Measurements from ENCODE around the gene TMEM132C.

TMEM132C gene

DNA sequence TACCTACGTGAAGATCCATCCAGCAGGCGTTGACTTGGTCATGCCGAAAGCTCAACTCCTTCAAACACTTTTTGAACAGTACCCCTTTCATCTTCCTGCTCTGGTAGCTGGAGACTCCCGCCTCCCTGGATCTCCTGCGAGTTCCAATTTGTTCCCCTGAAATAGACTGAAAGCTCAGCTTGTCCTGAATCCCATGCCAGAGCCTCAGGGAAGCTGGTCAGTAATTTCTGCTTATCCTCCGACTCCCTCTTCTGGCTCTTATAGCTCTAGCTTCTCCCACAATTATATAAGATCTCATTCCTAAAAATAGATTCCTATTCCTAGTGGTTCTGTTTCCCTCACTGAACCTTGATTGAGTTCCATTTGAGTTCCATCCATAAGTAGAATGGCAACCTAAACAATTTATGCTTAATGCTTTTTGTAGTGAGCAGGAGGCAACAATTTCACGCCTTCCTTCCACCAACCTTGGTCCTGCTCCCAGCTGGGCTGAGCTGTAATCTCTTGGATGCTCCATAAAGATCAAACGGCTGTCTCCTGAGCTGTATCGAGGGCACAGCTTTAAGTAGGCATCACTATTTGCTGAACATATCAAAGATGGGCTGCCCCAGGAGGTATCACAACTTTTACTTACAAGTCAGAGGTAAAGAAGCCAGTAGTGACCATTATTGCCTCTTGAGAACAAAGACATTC lies 8.0 kb upstream of the TMEM132C start:
- Histone ChIP-seq H3K27me3 (ENCODE audit: control insufficient read depth in 2 of 2, insufficient read depth in 2 of 2, low read length in 2 of 2) (no peaks in the 10 kb centered on the region), H3K4me3 (ENCODE audit: low read length in 2 of 2) (no peak overlapping the region), H3K4me1 (ENCODE audit: control insufficient read depth in 2 of 2, insufficient read depth in 2 of 2, low read length in 2 of 2) (no peaks in the 10 kb centered on the region), H3K27ac (ENCODE audit: low read depth in 2 of 2, low read length in 2 of 2) (no peak overlapping the region), H3K36me3 (ENCODE audit: control insufficient read depth in 2 of 2, insufficient read depth in 2 of 2, low read length in 2 of 2) (no peaks in the 10 kb centered on the region), H3K9ac (ENCODE audit: low read depth in 1 of 2, low read length in 2 of 2) (no peak overlapping the region), H3K9me3 (ENCODE audit: control insufficient read depth in 2 of 2, low read length in 2 of 2) (no peaks in the 10 kb centered on the region)

DNA sequence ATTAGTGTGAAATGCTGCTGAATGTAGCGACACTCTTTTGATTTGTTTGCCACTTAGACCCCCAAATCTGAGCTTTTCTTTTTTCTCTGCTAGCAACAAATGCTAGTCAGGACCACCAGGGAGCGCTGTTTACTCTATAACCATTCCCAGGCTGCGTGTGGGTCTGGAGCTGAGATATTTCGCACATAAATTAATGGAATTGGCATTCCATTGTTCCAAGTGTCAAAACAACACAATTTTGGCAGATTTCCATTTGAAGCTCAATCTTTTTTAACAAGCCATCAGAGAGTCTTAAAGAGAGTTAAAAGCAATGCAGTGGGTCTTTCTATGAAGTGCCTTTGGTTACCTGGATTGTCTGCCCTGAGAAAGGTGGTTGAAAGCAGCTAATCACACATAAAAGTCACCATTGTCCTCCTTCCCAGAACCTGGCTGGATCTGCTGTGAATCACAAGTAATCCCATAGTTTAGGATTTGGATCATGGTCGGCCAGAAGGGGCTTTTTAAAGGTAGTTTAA lies 7.4 kb upstream of the TMEM132C start:
- Histone ChIP-seq H3K9ac (ENCODE audit: low read depth in 1 of 2, low read length in 2 of 2) (no peak overlapping the region), H3K9me3 (ENCODE audit: control insufficient read depth in 2 of 2, low read length in 2 of 2) (no peaks in the 10 kb centered on the region), H3K4me1 (ENCODE audit: control insufficient read depth in 2 of 2, insufficient read depth in 2 of 2, low read length in 2 of 2) (no peaks in the 10 kb centered on the region), H3K27ac (ENCODE audit: low read depth in 2 of 2, low read length in 2 of 2) (no peak overlapping the region), H3K4me3 (ENCODE audit: low read length in 2 of 2) (no peak overlapping the region), H3K36me3 (ENCODE audit: control insufficient read depth in 2 of 2, insufficient read depth in 2 of 2, low read length in 2 of 2) (no peaks in the 10 kb centered on the region), H3K27me3 (ENCODE audit: control insufficient read depth in 2 of 2, insufficient read depth in 2 of 2, low read length in 2 of 2) (no peaks in the 10 kb centered on the region)

DNA sequence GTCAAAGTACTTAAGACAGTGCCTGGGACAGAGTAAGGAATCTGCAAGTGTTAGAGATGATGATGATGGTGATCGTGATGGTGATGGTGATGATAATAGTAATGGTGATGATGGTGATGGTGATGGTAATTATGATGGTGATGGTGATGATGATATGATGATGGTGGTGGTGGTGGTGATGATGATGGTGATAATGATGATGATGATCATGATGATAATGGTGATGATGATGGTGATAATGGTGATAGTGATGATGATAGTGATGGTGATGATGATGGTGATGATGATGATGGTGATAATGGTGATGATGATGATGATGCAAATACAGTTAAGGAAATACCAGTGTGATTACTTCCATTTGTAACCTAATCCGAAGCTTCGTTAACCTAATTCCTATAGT lies 5.2 kb upstream of the TMEM132C start:
- no peak overlapping the region for H3K4me3 ChIP-seq (ENCODE audit: low read length in 2 of 2)
- no peaks in the 10 kb centered on the region for H3K9me3 ChIP-seq (ENCODE audit: control insufficient read depth in 2 of 2, low read length in 2 of 2)
- H3K27me3 ChIP-seq (ENCODE audit: control insufficient read depth in 2 of 2, insufficient read depth in 2 of 2, low read length in 2 of 2) = peaks cover 5% of the 10 kb centered on the region in 2 donors
- H3K9ac ChIP-seq (ENCODE audit: low read depth in 1 of 2, low read length in 2 of 2) = no peak overlapping the region
- H3K36me3 ChIP-seq (ENCODE audit: control insufficient read depth in 2 of 2, insufficient read depth in 2 of 2, low read length in 2 of 2) = no peaks in the 10 kb centered on the region
- H3K4me1 ChIP-seq (ENCODE audit: control insufficient read depth in 2 of 2, insufficient read depth in 2 of 2, low read length in 2 of 2) = no peaks in the 10 kb centered on the region
- H3K27ac ChIP-seq (ENCODE audit: low read depth in 2 of 2, low read length in 2 of 2) = no peak overlapping the region

DNA sequence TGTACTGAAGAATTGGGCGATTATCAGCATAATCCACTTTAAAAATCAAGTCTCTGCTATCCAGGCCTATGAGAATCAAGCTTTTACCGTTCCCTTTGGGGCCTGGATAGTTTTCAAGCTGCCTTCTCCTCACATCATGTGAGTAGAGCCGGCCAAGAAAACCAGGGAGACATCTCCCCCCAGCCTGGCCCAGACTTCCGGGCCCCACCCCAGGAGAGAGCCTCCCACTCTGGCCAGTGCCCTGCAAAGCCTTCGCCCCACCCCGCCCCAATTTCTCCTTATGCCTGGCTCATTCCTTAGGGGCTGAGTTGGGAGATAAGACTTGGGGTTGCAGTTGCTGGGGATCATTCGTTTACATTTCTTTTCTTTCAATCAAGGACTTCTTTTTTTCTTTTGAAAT lies 1.4 kb upstream of the TMEM132C start:
- H3K4me3 ChIP-seq (ENCODE audit: low read length in 2 of 2) = no peak overlapping the region
- peaks cover 7 to 12% of the 10 kb centered on the region in 2 donors for H3K27me3 ChIP-seq (ENCODE audit: control insufficient read depth in 2 of 2, insufficient read depth in 2 of 2, low read length in 2 of 2)
- no peak overlapping the region for H3K9ac ChIP-seq (ENCODE audit: low read depth in 1 of 2, low read length in 2 of 2)
- H3K27ac ChIP-seq (ENCODE audit: low read depth in 2 of 2, low read length in 2 of 2) = no peak overlapping the region
- no peaks in the 10 kb centered on the region for H3K9me3 ChIP-seq (ENCODE audit: control insufficient read depth in 2 of 2, low read length in 2 of 2)
- no peaks in the 10 kb centered on the region for H3K36me3 ChIP-seq (ENCODE audit: control insufficient read depth in 2 of 2, insufficient read depth in 2 of 2, low read length in 2 of 2)
- H3K4me1 ChIP-seq (ENCODE audit: control insufficient read depth in 2 of 2, insufficient read depth in 2 of 2, low read length in 2 of 2) = no peaks in the 10 kb centered on the region

DNA sequence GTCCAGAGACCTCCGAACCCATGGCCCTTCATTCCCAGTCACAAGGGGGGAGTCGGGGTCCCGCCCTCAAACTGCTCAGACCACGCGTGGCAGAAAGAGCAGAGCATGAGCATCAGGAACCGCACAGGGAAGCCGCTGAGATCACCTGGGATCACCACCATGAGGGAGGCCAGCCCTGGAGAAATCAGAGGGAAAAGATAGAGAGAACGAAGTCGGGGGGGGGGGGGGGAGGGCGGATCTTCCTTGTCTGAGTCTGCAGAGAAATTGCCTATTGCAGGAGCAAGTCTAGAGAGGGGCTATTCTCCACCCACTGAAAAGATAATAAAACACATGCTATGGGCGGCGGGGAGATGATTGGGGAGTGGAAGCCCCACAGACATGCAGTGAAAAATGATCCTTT lies 884 bp upstream of the TMEM132C start:
- no peak overlapping the region for H3K27ac ChIP-seq (ENCODE audit: low read depth in 2 of 2, low read length in 2 of 2)
- no peak overlapping the region for H3K4me3 ChIP-seq (ENCODE audit: low read length in 2 of 2)
- H3K36me3 ChIP-seq (ENCODE audit: control insufficient read depth in 2 of 2, insufficient read depth in 2 of 2, low read length in 2 of 2) = no peaks in the 10 kb centered on the region
- no peak overlapping the region for H3K9ac ChIP-seq (ENCODE audit: low read depth in 1 of 2, low read length in 2 of 2)
- no peaks in the 10 kb centered on the region for H3K4me1 ChIP-seq (ENCODE audit: control insufficient read depth in 2 of 2, insufficient read depth in 2 of 2, low read length in 2 of 2)
- H3K27me3 ChIP-seq (ENCODE audit: control insufficient read depth in 2 of 2, insufficient read depth in 2 of 2, low read length in 2 of 2) = peaks cover 7 to 12% of the 10 kb centered on the region in 2 donors
- H3K9me3 ChIP-seq (ENCODE audit: control insufficient read depth in 2 of 2, low read length in 2 of 2) = no peaks in the 10 kb centered on the region

DNA sequence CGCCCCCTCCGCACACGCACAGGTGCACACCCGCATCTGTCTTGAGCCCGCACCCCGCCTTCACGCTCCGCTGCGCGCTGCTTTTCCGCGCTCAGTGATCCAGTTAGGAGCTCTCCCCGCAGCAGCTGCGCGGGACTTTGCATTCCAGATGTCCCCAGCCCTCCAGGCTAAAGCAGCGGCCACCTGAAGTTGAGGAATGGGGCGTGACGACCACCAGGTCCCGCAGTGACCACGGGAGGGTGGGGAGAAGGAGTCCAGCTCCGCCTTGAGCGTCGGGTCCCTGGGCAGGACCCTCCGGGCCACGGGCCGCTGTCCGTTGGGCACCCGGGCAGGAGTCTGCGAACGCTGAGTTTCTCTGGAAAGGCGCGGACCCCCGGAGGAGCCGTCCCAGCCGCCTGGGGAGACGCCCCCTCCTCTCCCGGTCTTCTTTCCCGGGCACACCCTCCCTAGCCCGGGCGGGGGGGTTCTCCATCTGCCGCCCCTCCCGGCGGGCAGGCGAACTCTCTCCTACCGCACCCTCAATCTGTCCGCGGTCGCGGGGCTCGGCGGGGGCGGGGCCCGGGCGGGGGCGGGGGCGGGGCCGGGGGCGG lies 334 bp upstream of the TMEM132C start:
- Histone ChIP-seq H3K9me3 (ENCODE audit: control insufficient read depth in 2 of 2, low read length in 2 of 2) (no peaks in the 10 kb centered on the region), H3K27ac (ENCODE audit: low read depth in 2 of 2, low read length in 2 of 2) (no peak overlapping the region), H3K4me1 (ENCODE audit: control insufficient read depth in 2 of 2, insufficient read depth in 2 of 2, low read length in 2 of 2) (no peaks in the 10 kb centered on the region), H3K36me3 (ENCODE audit: control insufficient read depth in 2 of 2, insufficient read depth in 2 of 2, low read length in 2 of 2) (no peaks in the 10 kb centered on the region), H3K4me3 (ENCODE audit: low read length in 2 of 2) (no peak overlapping the region), H3K27me3 (ENCODE audit: control insufficient read depth in 2 of 2, insufficient read depth in 2 of 2, low read length in 2 of 2) (peaks cover 7 to 12% of the 10 kb centered on the region in 2 donors), H3K9ac (ENCODE audit: low read depth in 1 of 2, low read length in 2 of 2) (no peak overlapping the region)

DNA sequence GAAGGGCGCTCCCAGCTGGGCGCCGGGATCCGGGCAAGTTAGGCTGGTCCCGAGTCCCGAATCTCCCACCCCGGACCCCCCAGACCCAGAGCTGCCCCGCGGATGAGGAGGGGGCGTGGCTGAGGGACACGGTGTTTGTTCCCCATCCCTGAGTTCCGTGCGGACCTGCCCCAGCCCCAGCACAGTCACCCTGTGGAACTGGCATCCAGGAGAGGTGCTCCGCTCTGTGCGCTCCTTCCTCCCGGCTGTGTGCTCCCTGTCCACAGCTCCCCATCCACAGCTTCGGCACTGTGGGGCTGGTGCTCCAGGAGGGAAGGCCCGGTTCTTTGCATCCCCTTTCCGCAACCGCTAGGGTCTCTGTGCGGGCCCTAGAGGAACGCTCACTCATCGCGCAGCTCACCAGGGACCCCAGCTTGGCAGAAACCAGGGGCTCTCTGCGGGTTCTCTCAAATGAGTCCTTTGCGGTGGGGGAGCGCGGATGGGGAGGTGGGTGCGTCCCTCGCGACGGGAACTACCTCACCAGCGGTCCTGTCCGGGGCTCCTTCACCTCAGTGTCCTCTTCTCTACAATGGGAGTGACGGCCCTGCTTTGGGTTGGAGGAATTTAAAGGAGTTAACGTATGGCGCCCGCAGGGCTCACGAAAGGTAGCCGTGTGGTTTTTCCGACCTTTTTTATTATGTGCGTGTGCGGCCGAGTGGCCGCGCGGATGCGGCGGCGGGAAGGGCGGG lies 845 bp downstream of the TMEM132C start:
- H3K9me3 ChIP-seq (ENCODE audit: control insufficient read depth in 2 of 2, low read length in 2 of 2) = no peaks in the 10 kb centered on the region
- H3K4me3 ChIP-seq (ENCODE audit: low read length in 2 of 2) = no peak overlapping the region
- no peak overlapping the region for H3K9ac ChIP-seq (ENCODE audit: low read depth in 1 of 2, low read length in 2 of 2)
- no peaks in the 10 kb centered on the region for H3K36me3 ChIP-seq (ENCODE audit: control insufficient read depth in 2 of 2, insufficient read depth in 2 of 2, low read length in 2 of 2)
- H3K27me3 ChIP-seq (ENCODE audit: control insufficient read depth in 2 of 2, insufficient read depth in 2 of 2, low read length in 2 of 2) = peaks cover 7 to 12% of the 10 kb centered on the region in 2 donors
- H3K27ac ChIP-seq (ENCODE audit: low read depth in 2 of 2, low read length in 2 of 2) = no peak overlapping the region
- no peaks in the 10 kb centered on the region for H3K4me1 ChIP-seq (ENCODE audit: control insufficient read depth in 2 of 2, insufficient read depth in 2 of 2, low read length in 2 of 2)

DNA sequence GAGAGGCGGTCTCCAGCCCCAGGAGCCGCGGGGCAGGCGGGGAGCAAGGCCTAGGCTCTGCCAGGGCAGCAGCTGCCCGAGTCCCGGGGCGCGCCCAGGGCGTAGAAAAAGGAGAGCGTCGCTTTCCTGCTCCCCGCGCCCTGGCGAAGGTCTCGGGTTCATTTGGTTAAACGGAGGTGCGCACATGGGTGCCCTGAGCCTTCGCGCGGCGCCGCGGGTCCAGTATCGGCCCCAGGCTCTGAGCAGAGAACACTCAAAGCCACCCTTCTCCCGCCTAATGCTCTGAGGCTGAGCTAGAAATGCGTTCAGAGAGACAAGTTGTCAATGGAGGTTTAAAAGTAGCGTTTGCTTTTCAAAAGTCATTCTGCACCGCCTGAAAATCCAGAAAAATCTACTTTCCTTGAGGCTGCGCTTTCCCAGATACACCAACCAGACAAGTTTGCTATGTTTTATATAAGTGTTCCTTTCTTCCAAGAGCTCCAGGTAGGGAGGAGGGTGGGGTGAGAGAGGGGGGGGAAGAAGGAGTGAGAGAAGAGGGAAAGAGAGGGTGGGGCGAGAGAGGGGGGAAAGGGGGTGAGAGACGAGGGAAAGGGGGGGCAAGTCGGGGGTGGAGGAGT lies 1.5 kb downstream of the TMEM132C start:
- H3K27me3 ChIP-seq (ENCODE audit: control insufficient read depth in 2 of 2, insufficient read depth in 2 of 2, low read length in 2 of 2) = peaks cover 7 to 12% of the 10 kb centered on the region in 2 donors

DNA sequence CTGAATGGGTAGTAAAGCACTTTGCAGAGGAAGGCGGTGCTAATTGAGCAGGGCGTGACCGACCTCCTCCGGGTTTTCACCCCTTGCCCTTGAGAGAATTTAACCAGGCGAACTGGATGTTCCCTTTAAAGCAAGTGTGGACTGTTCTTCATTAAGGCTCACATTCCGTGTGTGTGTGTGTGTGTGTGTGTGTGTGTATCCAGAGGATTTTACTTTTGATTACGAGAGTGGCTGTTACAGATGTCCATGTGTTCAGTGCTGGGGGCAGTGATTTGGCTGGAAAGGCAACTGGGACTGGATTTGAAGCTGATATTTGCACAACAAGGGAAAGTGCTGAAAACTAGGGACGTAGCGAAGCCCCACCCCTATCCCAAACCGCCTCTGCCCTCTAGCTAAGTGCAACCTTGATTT lies 2.2 kb downstream of the TMEM132C start:
- no peaks in the 10 kb centered on the region for H3K9me3 ChIP-seq (ENCODE audit: control insufficient read depth in 2 of 2, low read length in 2 of 2)
- no peaks in the 10 kb centered on the region for H3K4me1 ChIP-seq (ENCODE audit: control insufficient read depth in 2 of 2, insufficient read depth in 2 of 2, low read length in 2 of 2)
- H3K4me3 ChIP-seq (ENCODE audit: low read length in 2 of 2) = peak overlapping the region in 1 of 2 donors; percentile 20
- no peaks in the 10 kb centered on the region for H3K36me3 ChIP-seq (ENCODE audit: control insufficient read depth in 2 of 2, insufficient read depth in 2 of 2, low read length in 2 of 2)
- H3K27me3 ChIP-seq (ENCODE audit: control insufficient read depth in 2 of 2, insufficient read depth in 2 of 2, low read length in 2 of 2) = peaks cover 7 to 12% of the 10 kb centered on the region in 2 donors
- no peak overlapping the region for H3K27ac ChIP-seq (ENCODE audit: low read depth in 2 of 2, low read length in 2 of 2)
- H3K9ac ChIP-seq (ENCODE audit: low read depth in 1 of 2, low read length in 2 of 2) = no peak overlapping the region

More for the DNA sequence above, 1.5 kb downstream of the TMEM132C start:
- Histone ChIP-seq H3K4me1 (ENCODE audit: control insufficient read depth in 2 of 2, insufficient read depth in 2 of 2, low read length in 2 of 2) (no peaks in the 10 kb centered on the region), H3K36me3 (ENCODE audit: control insufficient read depth in 2 of 2, insufficient read depth in 2 of 2, low read length in 2 of 2) (no peaks in the 10 kb centered on the region), H3K9me3 (ENCODE audit: control insufficient read depth in 2 of 2, low read length in 2 of 2) (no peaks in the 10 kb centered on the region), H3K9ac (ENCODE audit: low read depth in 1 of 2, low read length in 2 of 2) (no peak overlapping the region), H3K27ac (ENCODE audit: low read depth in 2 of 2, low read length in 2 of 2) (no peak overlapping the region), H3K4me3 (ENCODE audit: low read length in 2 of 2) (no peak overlapping the region)

DNA sequence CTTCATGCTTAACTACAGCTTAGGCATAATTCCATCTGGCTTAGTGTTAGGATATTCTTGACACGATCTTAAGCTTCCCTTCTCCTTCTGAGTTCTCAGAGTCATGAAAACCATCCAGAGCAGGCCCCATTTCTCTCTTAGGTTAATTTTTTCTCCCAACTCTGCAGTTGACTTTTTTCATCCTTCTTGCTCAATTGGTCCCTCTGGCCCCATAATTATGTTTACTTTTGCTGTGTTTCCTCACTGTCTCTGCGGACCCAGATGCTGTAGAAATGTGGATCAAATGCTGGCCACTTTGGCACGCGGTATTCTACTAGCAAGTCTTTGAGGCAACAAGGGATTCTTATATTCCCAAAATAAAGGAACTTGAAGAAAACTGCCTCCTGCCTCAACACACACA lies 9.5 kb downstream of the TMEM132C start:
- Histone ChIP-seq H3K27me3 (ENCODE audit: control insufficient read depth in 2 of 2, insufficient read depth in 2 of 2, low read length in 2 of 2) (no peaks in the 10 kb centered on the region), H3K9me3 (ENCODE audit: control insufficient read depth in 2 of 2, low read length in 2 of 2) (no peaks in the 10 kb centered on the region), H3K9ac (ENCODE audit: low read depth in 1 of 2, low read length in 2 of 2) (no peak overlapping the region), H3K36me3 (ENCODE audit: control insufficient read depth in 2 of 2, insufficient read depth in 2 of 2, low read length in 2 of 2) (no peaks in the 10 kb centered on the region), H3K4me1 (ENCODE audit: control insufficient read depth in 2 of 2, insufficient read depth in 2 of 2, low read length in 2 of 2) (no peaks in the 10 kb centered on the region), H3K4me3 (ENCODE audit: low read length in 2 of 2) (no peak overlapping the region), H3K27ac (ENCODE audit: low read depth in 2 of 2, low read length in 2 of 2) (no peak overlapping the region)

All from mucosa of rectum (tissue), 2 donors.